Loucy (cell line): Measurements from ENCODE around the gene UNC13C.

Experiments
- H2AFZ ChIP-seq: fragments of 200-600 bp; sonication (generic); 2 replicates; pipeline ENCODE4 v1.6.0; 2016; ENCODE audit warnings: antibody characterized with exemption, mild to moderate bottlenecking, low read length, moderate library complexity
- H3F3A ChIP-seq: fragments of 200-600 bp; 2 replicates; pipeline ENCODE4 v1.6.0; 2016; ENCODE audit warnings: antibody characterized with exemption, low read depth, mild to moderate bottlenecking
- H3K27me3 ChIP-seq: fragments of 200-600 bp; sonication (generic); 2 replicates; pipeline ENCODE4 v1.6.1; 2014; ENCODE audit warnings: low read length, mild to moderate bottlenecking; ENCODE audit not compliant: insufficient read depth, poor library complexity, severe bottlenecking
- H3K36me3 ChIP-seq: fragments of 200-600 bp; sonication (generic); 2 replicates; pipeline ENCODE4 v1.6.1; 2016; ENCODE audit warnings: low read length; ENCODE audit not compliant: insufficient read depth
- H3K4me1 ChIP-seq: fragments of 200-600 bp; sonication (generic); 2 replicates; pipeline ENCODE4 v1.5.1; 2014; ENCODE audit warnings: low read length, mild to moderate bottlenecking; ENCODE audit not compliant: insufficient read depth, poor library complexity, severe bottlenecking
- H3K4me2 ChIP-seq: fragments of 200-600 bp; sonication (generic); 2 replicates; pipeline ENCODE4 v1.6.0; 2014; ENCODE audit warnings: antibody characterized with exemption, low read length, low read depth, mild to moderate bottlenecking; ENCODE audit not compliant: poor library complexity, severe bottlenecking
- H3K4me3 ChIP-seq: fragments of 200-600 bp; sonication (generic); 2 replicates; pipeline ENCODE4 v1.5.1; 2014; ENCODE audit warnings: low read length, mild to moderate bottlenecking, mixed read lengths; ENCODE audit not compliant: poor library complexity, severe bottlenecking
- H3K79me2 ChIP-seq: fragments of 200-600 bp; sonication (generic); 2 replicates; pipeline ENCODE4 v1.6.1; 2014; ENCODE audit warnings: low read length; ENCODE audit not compliant: insufficient read depth
- H3K9ac ChIP-seq: fragments of 200-600 bp; sonication (generic); 2 replicates; pipeline ENCODE4 v1.6.0; 2014; ENCODE audit warnings: mild to moderate bottlenecking, low read depth, low read length, moderate library complexity; ENCODE audit not compliant: poor library complexity, severe bottlenecking
- H3K9me2 ChIP-seq: fragments of 200-600 bp; sonication (generic); replicated peaks from 2 replicates; pipeline ENCODE4 v1.6.1; 2016; ENCODE audit warnings: low read depth, low read length, mixed read lengths
- H3K9me3 ChIP-seq: fragments of 200-600 bp; sonication (generic); 2 replicates; pipeline ENCODE4 v1.6.1; 2014; ENCODE audit warnings: mild to moderate bottlenecking, antibody characterized with exemption, low read length, low read depth; ENCODE audit not compliant: insufficient read depth
- H4K20me1 ChIP-seq: fragments of 200-600 bp; sonication (generic); 2 replicates; pipeline ENCODE4 v1.6.0; 2014; ENCODE audit warnings: antibody characterized with exemption, low read length, mild to moderate bottlenecking; ENCODE audit not compliant: insufficient read depth, poor library complexity, severe bottlenecking
- EZH2phosphoT487 ChIP-seq: fragments of 200-600 bp; IDR thresholded peaks from 2 replicates; pipeline ENCODE4 v1.6.1; 2018; ENCODE audit warnings: antibody characterized with exemption, mild to moderate bottlenecking, moderate library complexity, borderline replicate concordance
- TF ChIP-seq, protein P1 (sequence below): fragments of 200-600 bp; sonication (generic); conservative IDR thresholded peaks from 2 replicates; pipeline ENCODE4 v1.5.1; 2014; ENCODE audit warnings: mild to moderate bottlenecking, antibody characterized with exemption, low read length

The UNC13C gene

DNA sequence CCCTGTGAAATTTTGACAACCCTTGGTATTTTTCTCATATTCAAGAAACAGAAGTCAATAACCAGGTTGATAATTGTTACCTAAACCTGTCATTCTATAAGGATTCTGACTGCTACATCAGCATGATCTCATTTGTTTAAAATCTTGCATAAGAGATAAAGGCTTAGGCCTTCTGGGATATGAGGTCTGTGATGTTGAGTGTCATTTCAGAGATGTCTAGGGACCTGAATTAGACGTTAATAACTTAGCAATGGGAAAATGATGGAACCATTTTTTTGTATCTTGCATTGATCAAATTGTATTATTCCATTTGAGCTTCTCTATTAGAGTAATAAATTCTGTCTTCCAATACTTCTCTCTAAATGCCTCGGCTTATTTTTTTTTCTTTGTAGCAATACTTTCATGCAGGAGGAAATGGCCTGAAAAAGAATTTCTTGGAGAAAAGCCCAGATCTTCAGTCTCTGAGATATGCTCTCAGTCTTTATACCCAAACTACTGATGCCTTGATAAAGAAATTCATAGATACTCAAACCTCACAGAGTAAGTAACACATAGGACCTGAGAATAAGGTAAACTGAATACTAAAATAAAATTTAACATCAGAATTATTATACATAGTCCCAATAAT, 589.3 kb downstream of the UNC13C start:
- no peaks in the 10 kb centered on the region for H4K20me1 ChIP-seq
- no peaks in the 10 kb centered on the region for H3F3A ChIP-seq
- TF ChIP-seq EZH2phosphoT487: no peak
- TF ChIP-seq, protein P1, sequence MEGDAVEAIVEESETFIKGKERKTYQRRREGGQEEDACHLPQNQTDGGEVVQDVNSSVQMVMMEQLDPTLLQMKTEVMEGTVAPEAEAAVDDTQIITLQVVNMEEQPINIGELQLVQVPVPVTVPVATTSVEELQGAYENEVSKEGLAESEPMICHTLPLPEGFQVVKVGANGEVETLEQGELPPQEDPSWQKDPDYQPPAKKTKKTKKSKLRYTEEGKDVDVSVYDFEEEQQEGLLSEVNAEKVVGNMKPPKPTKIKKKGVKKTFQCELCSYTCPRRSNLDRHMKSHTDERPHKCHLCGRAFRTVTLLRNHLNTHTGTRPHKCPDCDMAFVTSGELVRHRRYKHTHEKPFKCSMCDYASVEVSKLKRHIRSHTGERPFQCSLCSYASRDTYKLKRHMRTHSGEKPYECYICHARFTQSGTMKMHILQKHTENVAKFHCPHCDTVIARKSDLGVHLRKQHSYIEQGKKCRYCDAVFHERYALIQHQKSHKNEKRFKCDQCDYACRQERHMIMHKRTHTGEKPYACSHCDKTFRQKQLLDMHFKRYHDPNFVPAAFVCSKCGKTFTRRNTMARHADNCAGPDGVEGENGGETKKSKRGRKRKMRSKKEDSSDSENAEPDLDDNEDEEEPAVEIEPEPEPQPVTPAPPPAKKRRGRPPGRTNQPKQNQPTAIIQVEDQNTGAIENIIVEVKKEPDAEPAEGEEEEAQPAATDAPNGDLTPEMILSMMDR: no peak
- no peaks in the 10 kb centered on the region for H3K27me3 ChIP-seq
- H3K4me3 ChIP-seq: no peak overlapping the region
- H3K79me2 ChIP-seq: no peaks in the 10 kb centered on the region
- H3K9me3 ChIP-seq: no peaks in the 10 kb centered on the region
- H3K9me2 ChIP-seq: no peaks in the 10 kb centered on the region
- no peak overlapping the region for H3K9ac ChIP-seq
- no peak overlapping the region for H2AFZ ChIP-seq
- H3K36me3 ChIP-seq: no peaks in the 10 kb centered on the region
- H3K4me1 ChIP-seq: no peaks in the 10 kb centered on the region
- no peak overlapping the region for H3K4me2 ChIP-seq

DNA sequence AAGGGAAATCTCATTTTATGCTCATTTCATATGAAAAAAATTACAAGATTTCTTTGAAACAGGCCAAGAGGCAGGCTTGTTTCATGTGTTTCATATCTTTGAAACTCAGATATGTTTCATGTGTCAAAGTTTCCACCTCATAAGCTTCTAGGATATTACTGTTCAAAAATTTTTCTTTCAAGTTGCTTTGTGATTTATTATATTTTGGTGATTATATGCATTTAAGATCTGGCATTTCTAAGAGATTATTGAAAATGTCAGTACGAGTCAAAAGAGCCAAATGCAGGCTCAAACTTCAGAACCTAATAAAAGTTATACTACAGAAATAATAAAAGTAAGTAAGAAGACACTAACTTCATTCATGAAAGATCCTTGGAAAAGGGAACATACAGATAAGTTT, 590.1 kb downstream of the UNC13C start:
- no peak for TF ChIP-seq EZH2phosphoT487
- H3K36me3 ChIP-seq: no peaks in the 10 kb centered on the region
- H4K20me1 ChIP-seq: no peaks in the 10 kb centered on the region
- H3K9ac ChIP-seq: no peak overlapping the region
- H3K4me3 ChIP-seq: no peak overlapping the region
- no peaks in the 10 kb centered on the region for H3K9me3 ChIP-seq
- H3K9me2 ChIP-seq: no peaks in the 10 kb centered on the region
- H2AFZ ChIP-seq: no peak overlapping the region
- H3F3A ChIP-seq: no peaks in the 10 kb centered on the region
- H3K79me2 ChIP-seq: no peaks in the 10 kb centered on the region
- H3K27me3 ChIP-seq: no peaks in the 10 kb centered on the region
- no peaks in the 10 kb centered on the region for H3K4me1 ChIP-seq
- H3K4me2 ChIP-seq: no peak overlapping the region

DNA sequence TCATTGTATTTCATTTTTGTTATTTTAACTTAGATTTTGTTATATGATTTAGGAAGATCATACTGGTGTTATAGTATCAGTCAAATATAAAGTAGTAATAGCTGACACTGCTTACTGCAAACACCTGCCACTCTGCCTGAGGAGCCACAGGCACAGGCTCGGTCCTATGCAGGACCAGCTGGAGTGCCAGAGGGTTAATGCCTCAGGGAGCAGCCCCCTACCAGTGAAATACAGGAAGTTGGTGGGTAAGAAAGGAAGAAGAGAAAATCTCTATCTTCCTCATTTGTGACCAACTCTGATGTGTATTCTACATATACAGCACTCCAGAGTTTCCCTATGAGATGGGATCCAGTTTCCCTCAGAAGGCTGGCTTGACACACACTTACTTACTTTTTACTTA, 593.3 kb downstream of the UNC13C start:
- Histone ChIP-seq H3F3A (no peaks in the 10 kb centered on the region), H3K4me3 (no peak overlapping the region), H3K9me2 (no peaks in the 10 kb centered on the region), H3K27me3 (no peaks in the 10 kb centered on the region), H3K36me3 (no peaks in the 10 kb centered on the region), H4K20me1 (no peaks in the 10 kb centered on the region), H3K79me2 (no peaks in the 10 kb centered on the region), H2AFZ (no peak overlapping the region), H3K9ac (no peak overlapping the region), H3K4me1 (no peaks in the 10 kb centered on the region), H3K4me2 (no peak overlapping the region), H3K9me3 (no peaks in the 10 kb centered on the region)
- no peak for TF ChIP-seq EZH2phosphoT487
- TF ChIP-seq, protein P1: no peak

DNA sequence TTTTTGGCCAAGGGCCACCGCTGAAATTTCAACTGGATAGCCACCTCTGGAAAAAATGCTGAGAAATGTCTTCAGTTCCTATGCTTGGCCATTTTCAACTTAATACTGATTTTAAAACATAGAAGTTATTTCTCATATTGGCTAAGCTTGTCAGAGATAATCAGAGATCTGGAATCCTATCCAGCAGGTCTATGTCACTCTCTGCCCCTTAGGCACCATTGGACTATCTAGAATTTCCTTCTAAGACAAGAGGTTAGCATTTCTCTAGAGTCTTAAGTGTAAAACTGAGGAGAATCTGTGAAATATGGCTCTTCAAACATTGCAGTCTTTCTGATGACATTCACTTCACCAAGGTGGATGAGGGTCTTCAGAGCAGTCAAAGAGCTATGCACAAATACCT, 597.3 kb downstream of the UNC13C start:
- Histone ChIP-seq H3K9me2 (no peaks in the 10 kb centered on the region), H3K9me3 (no peaks in the 10 kb centered on the region), H3K79me2 (no peaks in the 10 kb centered on the region), H3K4me1 (no peaks in the 10 kb centered on the region), H3K4me3 (no peak overlapping the region), H3K9ac (no peak overlapping the region), H3K36me3 (no peaks in the 10 kb centered on the region), H3K27me3 (no peaks in the 10 kb centered on the region), H3K4me2 (no peak overlapping the region), H2AFZ (no peak overlapping the region), H3F3A (no peaks in the 10 kb centered on the region), H4K20me1 (no peaks in the 10 kb centered on the region)
- TF ChIP-seq, protein P1: no peak
- TF ChIP-seq EZH2phosphoT487: no peak
